Measurements from ENCODE around the gene TCEAL5. TPM values are rescaled to one million over a fixed set of nuclear protein-coding genes. Genes with fewer than 3 reads are reported as not detected.

TCEAL5 gene
- total and polyA plus RNA-seq, 2 donors (not counting 1 experiment from before 2014, with no cell fraction given) = not detected

DNA sequence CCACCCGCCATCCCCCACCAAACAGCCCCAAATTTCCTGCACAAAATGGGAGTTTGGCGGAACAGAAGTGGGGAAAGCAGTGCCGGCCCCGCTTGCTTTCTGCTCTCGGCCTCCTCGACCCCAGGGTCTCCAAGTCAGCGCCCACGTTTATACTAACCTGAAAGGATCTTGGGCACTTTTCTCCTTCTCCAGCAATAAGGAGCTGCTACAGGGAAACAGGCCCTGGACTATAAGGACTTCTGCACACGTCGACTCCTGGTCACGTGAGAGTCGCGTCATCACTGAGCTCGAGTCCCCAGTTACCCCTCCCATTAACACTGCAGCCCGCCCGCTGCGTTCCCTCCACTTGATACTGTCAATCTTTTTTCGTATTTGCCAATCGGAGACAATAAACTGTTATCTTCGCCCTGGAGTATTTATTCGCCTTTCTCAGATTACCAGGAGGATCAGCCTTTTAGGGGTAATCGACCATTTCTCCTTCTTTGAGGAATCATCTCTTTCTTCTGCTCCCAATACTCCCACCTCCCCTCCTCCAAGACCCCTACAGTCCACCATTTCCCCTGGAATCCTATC lies 21.5 kb downstream of the TCEAL5 start, which contains the start of gene TCEAL8:
Gene TCEAL8 (minus strand): TSS at position 235 of the 573 bp plus-strand sequence. CDS start 1,176 bp downstream, outside the sequence.
- TF ChIP-seq, protein P1, sequence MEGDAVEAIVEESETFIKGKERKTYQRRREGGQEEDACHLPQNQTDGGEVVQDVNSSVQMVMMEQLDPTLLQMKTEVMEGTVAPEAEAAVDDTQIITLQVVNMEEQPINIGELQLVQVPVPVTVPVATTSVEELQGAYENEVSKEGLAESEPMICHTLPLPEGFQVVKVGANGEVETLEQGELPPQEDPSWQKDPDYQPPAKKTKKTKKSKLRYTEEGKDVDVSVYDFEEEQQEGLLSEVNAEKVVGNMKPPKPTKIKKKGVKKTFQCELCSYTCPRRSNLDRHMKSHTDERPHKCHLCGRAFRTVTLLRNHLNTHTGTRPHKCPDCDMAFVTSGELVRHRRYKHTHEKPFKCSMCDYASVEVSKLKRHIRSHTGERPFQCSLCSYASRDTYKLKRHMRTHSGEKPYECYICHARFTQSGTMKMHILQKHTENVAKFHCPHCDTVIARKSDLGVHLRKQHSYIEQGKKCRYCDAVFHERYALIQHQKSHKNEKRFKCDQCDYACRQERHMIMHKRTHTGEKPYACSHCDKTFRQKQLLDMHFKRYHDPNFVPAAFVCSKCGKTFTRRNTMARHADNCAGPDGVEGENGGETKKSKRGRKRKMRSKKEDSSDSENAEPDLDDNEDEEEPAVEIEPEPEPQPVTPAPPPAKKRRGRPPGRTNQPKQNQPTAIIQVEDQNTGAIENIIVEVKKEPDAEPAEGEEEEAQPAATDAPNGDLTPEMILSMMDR (conservative IDR thresholded peaks at IDR 0.05 in 1 of 2, IDR thresholded peaks at IDR 0.05 in 1 of 2; ENCODE audit: low read depth in 1 of 2, low read length in 2 of 2) = no peak
- TF ChIP-seq EZH2 (IDR thresholded peaks at IDR 0.05; ENCODE audit: low read length, missing control alignments) = no peak
- H3K27ac ChIP-seq (ENCODE audit: insufficient read depth, low read length) = peak within 1 kb of the TSS; percentile 65
- H3K4me3 ChIP-seq (replicated peaks in 1 of 4; ENCODE audit: control extremely low read depth in 1 of 4, insufficient read depth in 1 of 4, low read depth in 3 of 4, low read length in 4 of 4) = peak within 1 kb of the TSS; percentile 52 to 94 (median 69)
- no peaks in the 10 kb centered on the region for H3K36me3 ChIP-seq (ENCODE audit: control insufficient read depth, insufficient read depth, low read length)
- peak; percentile 77 to 81 for DNase-seq (ENCODE audit: low read depth in 2 of 2)
- peak within 1 kb of the TSS; percentile 82 for H3K4me2 ChIP-seq (ENCODE audit: extremely low read depth, insufficient read depth, low read length)
- H2AFZ ChIP-seq (ENCODE audit: low read length) = peak within 1 kb of the TSS; percentile 73
- H3K4me1 ChIP-seq (ENCODE audit: control insufficient read depth, extremely low read depth, insufficient read depth, low read length) = no peaks in the 10 kb centered on the region
- no peaks in the 10 kb centered on the region for H3K9me3 ChIP-seq (ENCODE audit: control insufficient read depth, insufficient read depth, low read depth, low read length)
- H3K27me3 ChIP-seq (ENCODE audit: control insufficient read depth, insufficient read depth, low read length) = no peaks in the 10 kb centered on the region
- peak within 1 kb of the TSS; percentile 60 for H3K9ac ChIP-seq (ENCODE audit: insufficient read depth, low read length)
- no peaks in the 10 kb centered on the region for H4K20me1 ChIP-seq (ENCODE audit: control insufficient read depth, extremely low read depth, insufficient read depth, low read length)
- H3K79me2 ChIP-seq (ENCODE audit: control insufficient read depth, insufficient read depth, low read length) = peaks cover 8% of the 10 kb centered on the region

DNA sequence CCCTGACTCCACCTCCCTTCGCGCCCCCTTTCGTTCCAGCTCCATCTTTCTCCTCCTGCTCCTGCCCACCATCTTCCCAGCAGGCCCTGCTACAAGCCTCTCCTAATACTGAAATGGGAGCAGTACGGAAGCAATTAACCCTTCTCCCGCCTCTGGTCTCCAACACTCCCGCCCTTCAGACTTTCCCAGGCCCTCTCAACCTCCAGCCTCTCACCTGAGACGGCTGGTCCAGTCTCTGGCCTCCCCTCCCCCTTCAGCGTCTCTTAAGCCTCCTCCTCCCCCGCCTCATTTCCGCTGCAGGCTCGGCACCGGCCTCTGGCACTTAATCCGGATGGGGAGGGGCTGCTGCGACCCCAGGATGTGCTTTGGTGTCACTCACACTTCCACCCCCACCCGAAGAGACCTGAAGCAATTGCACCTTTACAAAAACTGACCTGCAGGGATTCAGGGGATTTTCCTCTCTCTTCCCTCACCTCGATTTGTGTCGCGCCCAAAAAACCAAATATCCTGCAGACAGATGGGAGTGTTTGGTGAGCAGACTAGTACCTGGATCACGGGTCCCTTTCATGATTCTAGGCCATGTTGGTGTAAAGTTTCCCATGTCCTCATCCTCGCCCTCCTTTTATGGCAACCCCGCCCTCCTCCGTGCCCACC lies 22.3 kb downstream of the TCEAL5 start:
- H3K79me2 ChIP-seq (ENCODE audit: control insufficient read depth, insufficient read depth, low read length) = peaks cover 8% of the 10 kb centered on the region
- peak overlapping the region; percentile 65 for H3K27ac ChIP-seq (ENCODE audit: insufficient read depth, low read length)
- no peaks in the 10 kb centered on the region for H3K4me1 ChIP-seq (ENCODE audit: control insufficient read depth, extremely low read depth, insufficient read depth, low read length)
- peak; percentile 34 to 43 for DNase-seq (ENCODE audit: low read depth in 2 of 2)
- TF ChIP-seq, protein P1 (conservative IDR thresholded peaks at IDR 0.05 in 1 of 2, IDR thresholded peaks at IDR 0.05 in 1 of 2; ENCODE audit: low read depth in 1 of 2, low read length in 2 of 2) = no peak
- TF ChIP-seq EZH2 (IDR thresholded peaks at IDR 0.05; ENCODE audit: low read length, missing control alignments) = no peak
- H4K20me1 ChIP-seq (ENCODE audit: control insufficient read depth, extremely low read depth, insufficient read depth, low read length) = no peaks in the 10 kb centered on the region
- peak overlapping the region; percentile 52 to 94 (median 69) for H3K4me3 ChIP-seq (replicated peaks in 1 of 4; ENCODE audit: control extremely low read depth in 1 of 4, insufficient read depth in 1 of 4, low read depth in 3 of 4, low read length in 4 of 4)
- H3K9ac ChIP-seq (ENCODE audit: insufficient read depth, low read length) = peak overlapping the region; percentile 60
- H3K4me2 ChIP-seq (ENCODE audit: extremely low read depth, insufficient read depth, low read length) = peak overlapping the region; percentile 77
- no peaks in the 10 kb centered on the region for H3K9me3 ChIP-seq (ENCODE audit: control insufficient read depth, insufficient read depth, low read depth, low read length)
- H2AFZ ChIP-seq (ENCODE audit: low read length) = peak overlapping the region; percentile 17
- H3K36me3 ChIP-seq (ENCODE audit: control insufficient read depth, insufficient read depth, low read length) = no peaks in the 10 kb centered on the region
- no peaks in the 10 kb centered on the region for H3K27me3 ChIP-seq (ENCODE audit: control insufficient read depth, insufficient read depth, low read length)

DNA sequence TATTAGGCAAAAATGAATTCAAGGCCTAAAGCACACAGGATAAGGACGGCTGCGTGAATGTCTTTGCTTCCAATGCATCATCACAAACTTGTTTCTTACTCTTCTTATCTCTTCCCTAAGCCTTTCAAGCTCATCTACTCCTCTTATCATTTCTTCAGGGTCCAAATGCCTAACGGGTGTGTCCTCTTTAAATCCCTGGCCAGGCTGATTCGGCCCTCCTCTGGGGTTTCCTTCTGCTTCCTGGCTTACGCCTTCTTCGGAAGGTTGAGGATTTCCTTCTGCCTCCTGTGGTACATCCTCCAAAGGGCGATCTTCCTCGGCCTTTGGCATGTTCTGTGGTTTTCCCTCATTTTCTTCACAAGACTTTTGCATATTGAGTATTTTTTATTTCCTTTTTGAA lies 22.9 kb downstream of the TCEAL5 start:
- no peaks in the 10 kb centered on the region for H3K9me3 ChIP-seq (ENCODE audit: control insufficient read depth, insufficient read depth, low read depth, low read length)
- no peaks in the 10 kb centered on the region for H3K36me3 ChIP-seq (ENCODE audit: control insufficient read depth, insufficient read depth, low read length)
- no peak overlapping the region for H2AFZ ChIP-seq (ENCODE audit: low read length)
- peak; percentile 4 to 11 for DNase-seq (ENCODE audit: low read depth in 2 of 2)
- TF ChIP-seq, protein P1 (conservative IDR thresholded peaks at IDR 0.05 in 1 of 2, IDR thresholded peaks at IDR 0.05 in 1 of 2; ENCODE audit: low read depth in 1 of 2, low read length in 2 of 2) = no peak
- no peak for TF ChIP-seq EZH2 (IDR thresholded peaks at IDR 0.05; ENCODE audit: low read length, missing control alignments)
- peaks cover 8% of the 10 kb centered on the region for H3K79me2 ChIP-seq (ENCODE audit: control insufficient read depth, insufficient read depth, low read length)
- H3K4me2 ChIP-seq (ENCODE audit: extremely low read depth, insufficient read depth, low read length) = peak overlapping the region; percentile 77
- peak overlapping the region; percentile 52 to 94 (median 69) for H3K4me3 ChIP-seq (replicated peaks in 1 of 4; ENCODE audit: control extremely low read depth in 1 of 4, insufficient read depth in 1 of 4, low read depth in 3 of 4, low read length in 4 of 4)
- H3K4me1 ChIP-seq (ENCODE audit: control insufficient read depth, extremely low read depth, insufficient read depth, low read length) = no peaks in the 10 kb centered on the region
- no peaks in the 10 kb centered on the region for H4K20me1 ChIP-seq (ENCODE audit: control insufficient read depth, extremely low read depth, insufficient read depth, low read length)
- peak overlapping the region; percentile 65 for H3K27ac ChIP-seq (ENCODE audit: insufficient read depth, low read length)
- H3K9ac ChIP-seq (ENCODE audit: insufficient read depth, low read length) = no peak overlapping the region
- no peaks in the 10 kb centered on the region for H3K27me3 ChIP-seq (ENCODE audit: control insufficient read depth, insufficient read depth, low read length)

All from fibroblast of lung (primary cell).